T-helper 1 cell treated with Interleukin-12 subunit alpha and Interleukin-12 subunit beta and Interleukin-4 antibody, amounts not matched to agents 30 ng/mL and 1 ng/mL, for 36 hours (primary cell): Measurements from ENCODE around the gene PPDPF. TPM values are rescaled to one million over a fixed set of nuclear protein-coding genes. Genes with fewer than 3 reads are reported as not detected.
"Not testable (repeated sequence)": the region's sequence is repeated elsewhere in the genome, so short reads cannot be mapped to it uniquely, and the experiment has no call there.

Experiments
- intact Hi-C: fragments of 100-400 bp; cut with micrococcal nuclease; formaldehyde crosslinking; loops from one replicate; pipeline ENCODE4 v1.15.1; 2024
- total RNA-seq: library from RNA; stranded (reverse); gene quantifications from 2 replicates; pipeline ENCODE4 v1.2.3, GENCODE V29; 2022

The PPDPF gene
- total RNA-seq, 1 donor from 2014 or later = 141 TPM

- intact Hi-C loops = no loop called here
Observed at GRCh38 chr20:63546956-63547724, 26.6 kb downstream of the PPDPF start.

GRCh38 chr20:63547725-63548480 lies 27.3 kb downstream of the PPDPF start, which contains the start of gene SRMS:
Gene SRMS, minus strand, starts transcription at chr20:63547749. Its CDS starts 286 bp downstream, at chr20:63547463.
- intact Hi-C loops = no loop called here

GRCh38 chr20:63548542-63548941 lies 28.0 kb downstream of the PPDPF start:
- intact Hi-C loops = no loop called here

GRCh38 chr20:63549019-63549418 lies 28.5 kb downstream of the PPDPF start:
- intact Hi-C loops = no loop called here

- intact Hi-C loops = loop anchor here (5.0 kb wide), 2 partner anchors 318 to 528 kb away; partner anchors contain the start of genes RGS19 and TPD52L2
Observed at GRCh38 chr20:63549679-63550282, 29.2 kb downstream of the PPDPF start.

- intact Hi-C loops = loop anchor here (5.0 kb wide), 2 partner anchors 316 to 526 kb away; partner anchors contain the start of genes RGS19 and TPD52L2
Observed at GRCh38 chr20:63551068-63551467, 30.5 kb downstream of the PPDPF start.

GRCh38 chr20:63552481-63553249 lies 32.1 kb downstream of the PPDPF start:
- intact Hi-C loops = loop anchor here (1.0 to 5.0 kb wide), 11 partner anchors 15 to 624 kb away; partner anchors contain the start of genes GMEB2, HELZ2, PPDPF and PTK6

- intact Hi-C loops = loop anchor here (1.0 to 5.0 kb wide), 11 partner anchors 16 to 625 kb away; partner anchors contain the start of genes GMEB2, HELZ2, PPDPF and PTK6
Observed at GRCh38 chr20:63553251-63553932, 32.8 kb downstream of the PPDPF start.

GRCh38 chr20:63553933-63554290 lies 33.3 kb downstream of the PPDPF start, which contains the start of gene FNDC11:
Gene FNDC11, plus strand, starts transcription at chr20:63554159. Its CDS starts 1,505 bp downstream, at chr20:63555664.
- intact Hi-C loops = loop anchor here (1.0 to 5.0 kb wide), 11 partner anchors 17 to 625 kb away; partner anchors contain the start of genes GMEB2, HELZ2, PPDPF and PTK6

GRCh38 chr20:63554361-63555278 lies 34.1 kb downstream of the PPDPF start:
- intact Hi-C loops = loop anchor here (5.0 kb wide), 2 partner anchors 313 to 523 kb away; partner anchors contain the start of genes RGS19 and TPD52L2

- intact Hi-C loops = no loop called here
Observed at GRCh38 chr20:63555661-63556381, 35.3 kb downstream of the PPDPF start.

- intact Hi-C loops = no loop called here
Observed at GRCh38 chr20:63556873-63557478, 36.4 kb downstream of the PPDPF start.

- intact Hi-C loops = no loop called here
Observed at GRCh38 chr20:63557481-63557891, 36.9 kb downstream of the PPDPF start.

GRCh38 chr20:63558804-63559484 lies 38.4 kb downstream of the PPDPF start:
- intact Hi-C loops = no loop called here

GRCh38 chr20:63559485-63560332 lies 39.1 kb downstream of the PPDPF start:
- intact Hi-C loops = not testable (repeated sequence)

GRCh38 chr20:63560333-63560805 lies 39.8 kb downstream of the PPDPF start:
- intact Hi-C loops = no loop called here
